ENCODE measurements around the gene MLNR.

GRCh38 chr13:49245101-49245500, 25.0 kb downstream of the MLNR start:
- TF ChIP-seq CTCF (IDR thresholded peaks at IDR 0.05) = no peak
- no peak for TF ChIP-seq POLR2A (IDR thresholded peaks at IDR 0.05)

All from right lobe of liver (tissue), 4 donors.